Measurements from ENCODE around the gene HERC4. TPM values are rescaled to one million over a fixed set of nuclear protein-coding genes. Genes with fewer than 3 reads are reported as not detected.

Gene HERC4
- total and polyA plus RNA-seq, 4 donors: 7.3 to 53.2 (median 16.0) TPM

- no peak for DNase-seq (ENCODE audit: low spot score)
- TF ChIP-seq GABPA (IDR thresholded peaks at IDR 0.05 in 1 of 2, conservative IDR thresholded peaks at IDR 0.05 in 1 of 2) (no peak), ATF3 (IDR thresholded peaks at IDR 0.05) (no peak), SP1 (IDR thresholded peaks at IDR 0.05) (no peak), EGR1 (IDR thresholded peaks at IDR 0.05; ENCODE audit: low read depth in 2 of 2) (no peak), JUND (IDR thresholded peaks at IDR 0.05) (no peak), FOXA1 (IDR thresholded peaks at IDR 0.05) (no peak), NR2F2 (IDR thresholded peaks at IDR 0.05) (no peak), YY1 (IDR thresholded peaks at IDR 0.05) (no peak), HNF4G (IDR thresholded peaks at IDR 0.05) (no peak), CTCF (IDR thresholded peaks at IDR 0.05; ENCODE audit: low read depth, low read length, missing input control) (no peak), RXRA (IDR thresholded peaks at IDR 0.05) (no peak), ZBTB33 (IDR thresholded peaks at IDR 0.05) (no peak), TAF1 (conservative IDR thresholded peaks at IDR 0.05) (no peak)
- TF ChIP-seq, protein P1, sequence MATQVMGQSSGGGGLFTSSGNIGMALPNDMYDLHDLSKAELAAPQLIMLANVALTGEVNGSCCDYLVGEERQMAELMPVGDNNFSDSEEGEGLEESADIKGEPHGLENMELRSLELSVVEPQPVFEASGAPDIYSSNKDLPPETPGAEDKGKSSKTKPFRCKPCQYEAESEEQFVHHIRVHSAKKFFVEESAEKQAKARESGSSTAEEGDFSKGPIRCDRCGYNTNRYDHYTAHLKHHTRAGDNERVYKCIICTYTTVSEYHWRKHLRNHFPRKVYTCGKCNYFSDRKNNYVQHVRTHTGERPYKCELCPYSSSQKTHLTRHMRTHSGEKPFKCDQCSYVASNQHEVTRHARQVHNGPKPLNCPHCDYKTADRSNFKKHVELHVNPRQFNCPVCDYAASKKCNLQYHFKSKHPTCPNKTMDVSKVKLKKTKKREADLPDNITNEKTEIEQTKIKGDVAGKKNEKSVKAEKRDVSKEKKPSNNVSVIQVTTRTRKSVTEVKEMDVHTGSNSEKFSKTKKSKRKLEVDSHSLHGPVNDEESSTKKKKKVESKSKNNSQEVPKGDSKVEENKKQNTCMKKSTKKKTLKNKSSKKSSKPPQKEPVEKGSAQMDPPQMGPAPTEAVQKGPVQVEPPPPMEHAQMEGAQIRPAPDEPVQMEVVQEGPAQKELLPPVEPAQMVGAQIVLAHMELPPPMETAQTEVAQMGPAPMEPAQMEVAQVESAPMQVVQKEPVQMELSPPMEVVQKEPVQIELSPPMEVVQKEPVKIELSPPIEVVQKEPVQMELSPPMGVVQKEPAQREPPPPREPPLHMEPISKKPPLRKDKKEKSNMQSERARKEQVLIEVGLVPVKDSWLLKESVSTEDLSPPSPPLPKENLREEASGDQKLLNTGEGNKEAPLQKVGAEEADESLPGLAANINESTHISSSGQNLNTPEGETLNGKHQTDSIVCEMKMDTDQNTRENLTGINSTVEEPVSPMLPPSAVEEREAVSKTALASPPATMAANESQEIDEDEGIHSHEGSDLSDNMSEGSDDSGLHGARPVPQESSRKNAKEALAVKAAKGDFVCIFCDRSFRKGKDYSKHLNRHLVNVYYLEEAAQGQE (IDR thresholded peaks at IDR 0.05): no peak
- TF ChIP-seq, protein P2, sequence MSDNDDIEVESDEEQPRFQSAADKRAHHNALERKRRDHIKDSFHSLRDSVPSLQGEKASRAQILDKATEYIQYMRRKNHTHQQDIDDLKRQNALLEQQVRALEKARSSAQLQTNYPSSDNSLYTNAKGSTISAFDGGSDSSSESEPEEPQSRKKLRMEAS (IDR thresholded peaks at IDR 0.05): no peak
- no peak overlapping the region for H3K27ac ChIP-seq (ENCODE audit: low read depth in 1 of 2, low read length in 2 of 2)
- H3K27me3 ChIP-seq (ENCODE audit: control insufficient read depth in 4 of 4, insufficient read depth in 4 of 4, low read length in 3 of 4): no peaks in the 10 kb centered on the region
- H3K4me3 ChIP-seq (ENCODE audit: low read depth in 1 of 3, low read length in 3 of 3): no peak overlapping the region
- peaks cover 4 to 34% (median 19%) of the 10 kb centered on the region in 4 donors for H3K36me3 ChIP-seq (ENCODE audit: control insufficient read depth in 4 of 4, insufficient read depth in 3 of 4, low read depth in 1 of 4, low read length in 3 of 4)
- 84% methylated on average over 1 of the region's 1 CpG for WGBS
- H3K9ac ChIP-seq (ENCODE audit: low read depth in 1 of 2, low read length in 2 of 2): no peak overlapping the region
- H3K4me1 ChIP-seq (ENCODE audit: control insufficient read depth in 4 of 4, insufficient read depth in 4 of 4, low read length in 3 of 4): no peaks in the 10 kb centered on the region
- H3K9me3 ChIP-seq (ENCODE audit: control insufficient read depth in 4 of 4, low read length in 3 of 4): no peaks in the 10 kb centered on the region
Measured at GRCh38 chr10:67936416-67936815, 138.7 kb downstream of the HERC4 start.

- peaks cover 6 to 34% (median 20%) of the 10 kb centered on the region in 4 donors for H3K36me3 ChIP-seq (ENCODE audit: control insufficient read depth in 4 of 4, insufficient read depth in 3 of 4, low read depth in 1 of 4, low read length in 3 of 4)
- no peak for TF ChIP-seq FOXA2 (IDR thresholded peaks at IDR 0.05)
- TF ChIP-seq HNF4A (conservative IDR thresholded peaks at IDR 0.05): no peak
- no peak for TF ChIP-seq TAF1 (conservative IDR thresholded peaks at IDR 0.05)
- no peak for TF ChIP-seq SP1 (IDR thresholded peaks at IDR 0.05)
- TF ChIP-seq NR2F2 (IDR thresholded peaks at IDR 0.05): no peak
- TF ChIP-seq RXRA (IDR thresholded peaks at IDR 0.05): no peak
- no peak for TF ChIP-seq YY1 (IDR thresholded peaks at IDR 0.05)
- TF ChIP-seq FOXA1 (IDR thresholded peaks at IDR 0.05): no peak
- TF ChIP-seq GABPA (IDR thresholded peaks at IDR 0.05 in 1 of 2, conservative IDR thresholded peaks at IDR 0.05 in 1 of 2): no peak
- TF ChIP-seq, protein P1 (IDR thresholded peaks at IDR 0.05): no peak
- WGBS: 97% methylated on average over 9 of the region's 9 CpGs
- H3K9ac ChIP-seq (ENCODE audit: low read depth in 1 of 2, low read length in 2 of 2): no peak overlapping the region
- H3K4me3 ChIP-seq (ENCODE audit: low read depth in 1 of 3, low read length in 3 of 3): no peak overlapping the region
- no peaks in the 10 kb centered on the region for H3K9me3 ChIP-seq (ENCODE audit: control insufficient read depth in 4 of 4, low read length in 3 of 4)
- H3K4me1 ChIP-seq (ENCODE audit: control insufficient read depth in 4 of 4, insufficient read depth in 4 of 4, low read length in 3 of 4): no peaks in the 10 kb centered on the region
- no peak overlapping the region for H3K27ac ChIP-seq (ENCODE audit: low read depth in 1 of 2, low read length in 2 of 2)
- no peaks in the 10 kb centered on the region for H3K27me3 ChIP-seq (ENCODE audit: control insufficient read depth in 4 of 4, insufficient read depth in 4 of 4, low read length in 3 of 4)
- no peak for DNase-seq (ENCODE audit: low spot score)
Measured at GRCh38 chr10:67935223-67935622, 139.9 kb downstream of the HERC4 start.
